HG03460 (cell line): ENCODE measurements around the gene MRPL23.

Experiments used
- ATAC-seq: cut with Tn5 transposase; IDR thresholded peaks from one replicate; pipeline ENCODE4 v1.9.1; 2021; ENCODE audit not compliant: unreplicated experiment

MRPL23 gene

GRCh38 chr11:1946812-1947484, at the start of gene MRPL23:
MRPL23 (plus strand) TSS chr11:1947332; CDS start chr11:1947363, 31 bp downstream.
- no peak for ATAC-seq

DNA sequence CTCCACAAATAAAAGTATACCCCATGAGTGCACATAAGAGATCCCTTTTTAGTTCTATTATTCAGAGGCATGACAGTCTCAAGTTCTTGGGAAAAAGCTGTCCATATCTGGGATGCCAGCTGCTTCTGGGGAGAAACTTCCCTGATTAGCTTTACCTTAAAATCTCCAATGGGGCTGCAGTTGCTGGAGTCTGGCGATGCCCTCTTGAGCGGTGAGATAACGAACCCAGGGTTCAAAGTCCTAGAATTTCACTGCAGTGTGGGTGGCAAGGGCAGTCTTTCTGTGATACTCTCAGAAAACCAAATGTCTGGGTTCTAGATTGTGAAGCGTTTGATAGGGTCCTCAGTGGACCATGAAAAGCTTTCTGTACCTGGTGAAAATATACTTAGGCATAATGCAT, 48.0 kb upstream of the MRPL23 start:
- ATAC-seq = no peak

- no peak for ATAC-seq
These were observed 47.4 kb upstream of the MRPL23 start for GRCh38 chr11:1899686-1900085.

DNA sequence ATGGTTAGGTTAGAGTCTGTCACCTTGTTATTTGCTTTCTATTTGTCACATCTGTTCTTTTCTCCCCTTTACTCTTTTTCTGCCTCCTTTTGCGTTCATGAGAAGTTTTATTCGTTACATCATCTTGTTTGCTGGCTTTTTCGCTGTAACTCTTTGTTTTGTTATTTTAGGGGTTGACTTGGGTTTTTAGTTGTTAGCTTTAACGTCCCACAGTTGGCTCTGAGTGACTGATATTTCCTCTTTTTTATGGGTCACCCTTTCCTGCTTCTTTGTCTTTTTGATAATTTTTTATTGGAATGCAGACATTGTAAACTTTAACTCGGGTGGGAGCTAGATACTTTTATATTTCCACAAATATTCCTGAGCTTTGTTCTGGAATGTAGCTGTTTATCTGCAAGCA, 41.0 kb upstream of the MRPL23 start:
- no peak for ATAC-seq

GRCh38 chr11:1906611-1907423, 40.3 kb upstream of the MRPL23 start:
- no peak for ATAC-seq

GRCh38 chr11:1908618-1909017, 38.5 kb upstream of the MRPL23 start:
- ATAC-seq = no peak

DNA sequence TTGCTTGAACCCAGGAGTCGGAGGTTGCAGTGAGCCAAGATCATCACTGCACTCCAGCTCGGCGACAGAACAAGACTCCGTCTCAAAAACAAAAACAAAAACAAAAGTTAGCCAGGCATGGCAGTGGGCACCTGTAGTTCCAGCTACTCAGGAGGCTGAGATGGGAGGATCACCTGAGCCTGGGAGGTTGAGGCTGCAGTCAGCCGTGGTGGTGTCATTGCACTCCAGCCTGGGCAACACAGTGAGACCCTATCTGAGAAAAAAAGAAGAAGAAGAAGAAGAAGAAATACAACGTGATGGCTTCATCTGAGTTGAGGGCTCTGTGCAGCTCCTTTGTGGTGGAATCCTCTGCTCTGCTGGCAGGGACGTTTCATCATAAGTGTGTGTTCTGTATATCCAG, 37.6 kb upstream of the MRPL23 start:
- no peak for ATAC-seq

GRCh38 chr11:1912289-1912878, 34.7 kb upstream of the MRPL23 start:
- no peak for ATAC-seq

GRCh38 chr11:1913271-1914060, 33.7 kb upstream of the MRPL23 start:
- no peak for ATAC-seq

GRCh38 chr11:1915795-1916131, 31.4 kb upstream of the MRPL23 start:
- no peak for ATAC-seq

DNA sequence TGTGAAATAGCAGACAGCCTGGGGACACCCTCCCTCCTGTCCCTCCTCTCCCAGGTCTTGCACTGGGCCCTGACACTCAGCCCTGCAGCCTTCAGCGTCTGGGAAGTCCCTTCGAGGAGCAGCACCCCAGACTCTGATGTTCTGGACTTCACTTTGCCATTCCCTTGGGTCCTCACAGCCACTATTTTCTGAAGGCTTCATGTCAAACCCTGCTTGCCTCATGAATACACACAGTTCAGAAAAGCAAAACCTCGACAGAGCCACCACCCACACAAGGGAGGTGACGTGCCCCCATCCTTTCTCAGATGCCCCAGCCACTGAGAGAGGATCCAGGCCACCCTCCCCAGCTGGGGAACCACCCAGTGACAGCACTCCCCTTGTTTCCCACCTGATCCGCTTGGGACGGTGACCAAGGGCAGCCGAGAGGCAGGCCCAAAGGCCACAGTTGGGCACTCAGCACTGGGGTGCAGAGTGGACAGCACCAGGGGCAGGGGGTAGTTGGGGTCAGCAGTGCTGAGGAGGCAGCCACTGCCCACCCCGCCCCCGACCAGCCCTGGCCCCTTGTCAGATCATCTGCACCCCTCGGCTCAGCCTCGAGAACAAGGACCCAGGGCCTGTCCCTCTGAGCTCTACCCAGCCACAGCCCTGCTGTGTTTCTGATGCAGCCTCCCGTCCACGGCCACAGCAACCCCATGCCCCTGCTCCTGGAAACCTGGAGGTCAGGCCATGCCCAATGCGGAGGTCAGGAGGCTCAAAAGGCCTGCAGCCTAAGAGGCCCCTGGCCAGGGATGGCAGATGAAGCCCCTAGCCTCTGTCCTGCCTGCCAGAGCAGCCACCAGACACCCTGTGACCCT, 30.8 kb upstream of the MRPL23 start:
- no peak for ATAC-seq

DNA sequence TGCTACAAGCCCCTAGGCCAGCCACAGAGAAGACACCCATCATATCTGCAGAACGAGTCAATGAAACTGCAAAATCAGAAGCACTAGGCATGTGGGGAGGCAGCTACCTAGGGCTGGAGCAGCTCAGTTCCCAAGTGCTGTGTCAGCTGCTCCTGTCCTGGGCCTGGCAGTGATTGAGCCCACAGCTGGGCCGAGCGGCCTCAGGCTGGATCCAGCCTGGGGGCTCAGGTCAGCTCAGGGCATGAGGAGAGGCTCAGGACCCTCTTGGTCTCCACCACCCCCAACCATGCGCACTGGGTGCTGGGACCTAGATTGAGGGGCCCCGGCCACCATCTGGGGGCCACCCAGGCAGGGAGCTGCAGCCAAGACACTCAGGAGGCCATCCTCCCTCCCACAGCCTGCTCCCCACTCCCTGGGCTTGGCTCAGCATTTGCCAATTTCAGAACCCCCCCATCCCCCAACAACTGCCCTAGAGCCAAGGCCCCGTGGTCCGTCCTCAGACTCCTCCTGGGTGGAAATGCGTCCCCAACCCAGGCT, 30.1 kb upstream of the MRPL23 start:
- ATAC-seq = no peak

DNA sequence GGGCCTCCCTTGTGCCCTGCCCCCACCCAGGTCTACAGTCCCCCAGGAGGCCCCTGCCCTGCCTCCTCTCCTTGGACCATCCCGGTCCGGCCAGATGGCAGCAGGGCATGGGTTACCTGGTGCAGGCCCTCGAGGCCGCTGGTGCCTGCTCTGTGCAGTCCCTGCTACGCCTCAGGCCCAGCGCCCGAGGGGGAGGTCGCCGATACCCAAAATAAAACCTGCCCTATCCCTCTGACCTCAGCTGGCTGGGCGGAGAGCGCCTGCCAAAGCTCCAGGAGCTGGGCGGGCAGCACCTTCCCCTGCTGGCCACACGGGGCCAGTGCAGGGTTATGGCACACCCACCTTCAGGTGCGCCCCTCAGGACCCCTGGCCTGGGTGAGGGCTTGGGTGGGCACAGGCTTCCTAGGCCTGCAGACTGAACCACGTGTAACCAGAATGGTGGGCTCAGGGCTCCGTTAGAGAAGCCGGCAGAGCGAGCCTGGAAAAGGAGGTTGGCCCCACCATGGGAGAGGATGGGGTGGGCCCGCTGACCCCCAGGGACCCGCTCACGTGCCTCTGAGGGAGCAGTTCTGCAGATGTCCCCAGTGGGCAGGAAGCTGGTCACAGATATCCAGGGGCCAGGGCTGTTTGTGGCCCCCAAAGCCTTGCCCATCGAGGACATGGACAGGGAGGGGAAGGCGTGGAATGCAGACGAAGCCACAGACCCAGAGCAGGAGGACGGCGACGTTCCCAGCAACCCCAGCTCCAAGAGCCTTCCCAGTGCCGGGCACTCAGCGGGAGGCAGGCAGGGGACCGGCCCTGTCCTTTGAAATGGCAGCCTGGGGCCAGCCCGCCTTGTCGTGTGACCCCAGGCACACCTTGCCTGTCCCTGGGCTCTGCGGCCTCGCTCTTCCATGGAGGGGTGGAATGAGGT, 29.4 kb upstream of the MRPL23 start:
- no peak for ATAC-seq

DNA sequence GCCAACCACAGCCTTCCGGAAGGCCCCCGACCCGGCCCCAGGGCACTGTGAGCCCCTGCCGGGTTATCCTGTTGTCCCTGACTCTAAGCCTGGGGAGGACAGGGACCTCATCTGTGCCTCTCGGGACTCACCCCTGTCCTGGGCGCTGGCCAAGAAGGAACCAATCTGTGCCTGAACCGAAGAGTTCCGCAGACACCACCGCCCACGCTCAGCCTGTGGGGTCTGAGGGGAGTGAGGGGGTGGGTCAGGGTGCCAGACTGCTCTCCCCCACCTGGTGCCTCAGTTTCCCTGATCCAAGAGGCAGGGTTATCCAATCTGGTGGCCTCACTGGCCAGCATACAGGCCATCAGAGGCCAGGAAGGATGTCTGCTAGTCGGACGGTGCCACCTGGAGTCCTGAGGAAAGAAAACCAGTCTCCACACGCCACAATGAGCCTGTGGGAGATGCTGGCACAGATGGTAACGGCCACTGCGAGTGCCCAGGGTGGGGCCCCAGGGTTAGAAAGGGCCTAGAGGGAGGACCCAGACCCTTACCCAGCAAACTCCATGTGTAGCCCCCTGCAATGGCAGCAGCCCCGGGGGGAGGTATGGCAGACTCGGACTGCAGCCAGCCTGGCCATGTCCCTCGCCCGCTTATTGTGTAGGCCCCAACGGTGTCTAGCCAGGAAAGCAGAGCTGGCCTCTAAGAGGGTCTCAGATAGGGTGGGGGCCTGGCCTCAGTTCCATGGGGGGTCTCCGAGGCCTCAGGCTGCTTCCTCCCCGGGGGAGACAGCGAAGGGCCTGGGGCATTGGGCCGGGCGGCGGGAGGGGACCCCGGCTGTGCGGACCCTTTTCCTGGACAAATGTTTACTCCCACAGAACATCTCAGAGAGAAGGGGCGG, 28.5 kb upstream of the MRPL23 start:
- ATAC-seq = no peak

DNA sequence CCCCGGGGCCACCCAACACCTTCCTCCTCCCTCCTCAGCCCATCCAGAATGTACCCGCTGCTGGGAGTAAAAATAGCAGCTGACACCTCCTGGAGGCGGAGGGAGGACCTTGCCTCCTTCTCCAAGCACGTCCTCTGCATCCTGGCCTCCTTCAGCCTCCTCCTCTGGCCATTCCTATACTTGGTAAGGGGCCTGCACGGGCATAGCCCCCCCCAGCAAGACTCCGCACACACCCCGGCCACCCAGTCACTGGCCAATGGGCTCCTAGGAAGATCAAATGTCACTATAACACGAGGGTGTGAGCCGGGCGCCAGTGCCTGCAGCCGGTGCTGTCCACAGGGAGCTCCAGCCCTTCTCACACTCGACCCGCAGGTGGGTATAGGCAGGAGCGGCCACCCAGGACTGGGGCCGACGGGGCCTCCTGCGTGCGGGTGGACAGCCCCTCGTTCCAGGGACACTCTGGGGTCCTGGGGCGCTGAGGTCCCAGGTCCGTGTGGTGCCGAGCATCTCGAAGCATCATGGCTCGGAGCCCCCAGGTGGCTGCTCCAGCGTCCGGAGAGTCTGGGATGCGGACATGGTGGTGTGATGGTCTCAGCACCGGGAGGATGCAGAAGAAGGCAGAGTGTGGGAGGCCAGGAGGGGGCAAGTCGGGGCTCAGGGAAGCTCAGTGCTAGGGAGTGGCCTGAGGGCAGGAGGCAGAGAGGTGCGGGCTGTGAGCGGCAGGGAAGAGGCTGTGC, 27.6 kb upstream of the MRPL23 start, which contains the start of gene TNNT3:
TSS of gene TNNT3 (plus strand) at position 313 of the 737 bp plus-strand sequence. CDS start 3,172 bp downstream, outside the sequence.
- no peak for ATAC-seq

DNA sequence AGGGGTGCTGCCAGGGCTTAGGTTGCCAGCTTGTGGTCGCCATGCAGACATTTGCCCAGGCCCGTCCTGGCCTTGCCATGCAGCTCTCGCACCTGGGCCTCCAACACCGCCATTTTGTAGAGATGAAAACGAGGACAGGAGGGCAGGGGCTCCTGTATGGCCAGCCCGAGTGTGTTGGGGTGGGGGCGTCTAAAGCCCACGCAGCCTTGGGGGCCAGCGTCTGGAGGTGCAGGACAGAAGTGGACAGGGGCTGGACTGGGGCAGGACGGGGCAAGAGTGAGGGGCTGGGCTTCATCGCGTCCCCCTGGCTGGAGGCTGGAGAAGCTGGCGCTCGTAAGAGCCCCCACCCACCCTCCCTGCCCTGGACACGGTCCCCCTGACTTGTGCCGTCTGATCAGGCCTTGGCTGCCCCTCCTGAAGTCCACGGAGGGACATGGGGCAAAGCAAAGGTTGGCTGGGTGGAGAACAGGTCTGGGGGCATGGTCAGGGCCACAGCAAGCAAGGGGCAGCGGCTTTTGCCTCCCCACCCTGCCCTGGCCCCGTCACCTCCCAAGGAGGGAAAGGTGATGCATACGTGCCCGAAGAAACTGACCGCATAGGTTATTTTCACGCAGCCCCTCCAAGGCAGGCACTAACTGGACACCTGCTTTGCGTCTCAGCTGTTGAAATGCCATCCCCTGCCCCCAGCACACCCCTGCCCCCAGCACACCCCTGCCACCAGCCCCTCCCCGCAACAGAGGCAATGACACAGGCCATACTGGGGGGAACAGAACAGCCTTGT, 26.8 kb upstream of the MRPL23 start:
- ATAC-seq = no peak
